SKM-1 treated with dmso at 0.1 percent for 144 hours (cell line): ENCODE results near the gene OCA2.
"Not testable (repeated sequence)": the region's sequence is repeated elsewhere in the genome, so short reads cannot be mapped to it uniquely, and the experiment has no call there.

Experiments
- DNase-seq: peaks from one replicate; lab custom pipeline; 2025; ENCODE audit not compliant: unreplicated experiment; lab: John Stamatoyannopoulos, UW

Gene OCA2

DNA sequence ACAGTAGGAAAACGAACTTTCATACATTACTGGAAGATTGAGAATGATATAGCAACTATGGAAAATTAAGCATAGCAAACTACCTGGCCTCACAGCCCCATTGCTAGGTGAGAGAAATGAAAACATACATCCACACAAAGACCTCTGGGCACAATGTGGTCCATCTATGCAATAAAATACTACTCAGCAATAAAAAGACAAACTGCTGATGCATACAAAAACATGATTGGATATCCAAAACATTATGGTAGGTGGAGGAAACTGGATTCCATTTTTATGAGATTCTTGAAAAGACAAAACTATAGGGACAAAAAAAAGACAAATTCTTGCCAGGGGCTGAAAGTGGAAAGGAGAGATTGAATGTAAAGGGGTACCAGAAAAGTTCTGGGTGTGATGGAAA is 308.8 kb downstream of the OCA2 start:
- no peak for DNase-seq

- no peak for DNase-seq
These were observed 311.2 kb downstream of the OCA2 start for GRCh38 chr15:27787931-27788330.

DNA sequence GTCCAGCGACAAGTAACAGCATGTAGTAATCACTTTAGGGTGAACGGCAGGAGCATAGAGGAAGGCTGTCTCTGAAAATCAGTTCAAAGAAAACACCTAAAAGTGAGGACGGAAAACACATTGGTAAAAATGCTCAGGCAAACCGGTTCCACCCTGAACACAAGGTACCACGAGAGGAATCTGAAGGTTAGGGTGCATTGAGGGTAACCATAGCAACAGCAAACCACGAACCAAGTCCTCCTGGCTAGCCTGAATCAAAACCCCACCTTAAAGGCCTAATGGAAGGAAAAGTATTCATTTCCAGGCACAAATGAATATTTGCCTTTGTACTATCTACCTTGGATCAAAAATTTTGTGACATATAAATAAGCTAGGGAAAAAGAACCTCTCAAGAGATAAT is 315.0 kb downstream of the OCA2 start:
- no peak for DNase-seq

DNA sequence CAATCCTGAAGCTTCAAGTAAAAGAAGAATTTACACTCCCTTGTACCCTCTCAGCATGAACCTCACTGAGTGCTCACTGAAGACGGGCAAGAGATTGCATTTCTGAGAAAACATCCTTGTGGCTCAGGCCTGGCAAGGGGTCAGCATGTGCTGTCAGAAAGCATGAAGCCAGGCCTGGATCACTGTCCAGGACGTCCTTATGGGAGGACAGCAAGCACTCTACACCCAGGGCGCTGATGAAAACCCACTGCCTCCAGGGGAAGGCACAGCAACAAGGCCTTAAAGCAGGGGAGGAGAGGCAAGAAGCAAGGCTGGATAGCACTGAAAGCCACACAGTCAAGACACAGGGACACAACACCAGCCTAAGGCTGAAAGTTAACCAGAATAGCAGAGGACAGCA is 315.4 kb downstream of the OCA2 start:
- DNase-seq = no peak

DNA sequence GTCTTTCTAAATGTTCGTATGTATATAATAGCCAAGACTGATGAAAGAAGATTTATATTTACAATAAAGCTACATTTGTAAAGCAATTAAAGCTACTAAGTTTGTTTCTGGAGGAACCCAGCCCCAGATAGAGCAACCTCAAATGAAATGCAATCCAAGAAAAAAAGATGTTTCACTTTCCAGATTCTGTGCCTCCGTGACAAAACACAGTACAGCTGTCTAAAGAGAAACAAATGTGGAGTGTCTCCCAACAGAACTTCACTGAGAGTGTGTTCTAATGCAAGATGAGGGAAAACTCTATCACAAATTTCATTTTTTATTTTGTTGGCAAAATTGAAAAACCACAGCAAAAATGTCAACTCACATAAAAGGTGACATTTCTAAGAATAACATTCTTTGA is 317.0 kb downstream of the OCA2 start:
- DNase-seq = no peak

GRCh38 chr15:27776501-27776900 is 322.6 kb downstream of the OCA2 start:
- DNase-seq = no peak

GRCh38 chr15:27774638-27775037 is 324.5 kb downstream of the OCA2 start:
- no peak for DNase-seq

DNA sequence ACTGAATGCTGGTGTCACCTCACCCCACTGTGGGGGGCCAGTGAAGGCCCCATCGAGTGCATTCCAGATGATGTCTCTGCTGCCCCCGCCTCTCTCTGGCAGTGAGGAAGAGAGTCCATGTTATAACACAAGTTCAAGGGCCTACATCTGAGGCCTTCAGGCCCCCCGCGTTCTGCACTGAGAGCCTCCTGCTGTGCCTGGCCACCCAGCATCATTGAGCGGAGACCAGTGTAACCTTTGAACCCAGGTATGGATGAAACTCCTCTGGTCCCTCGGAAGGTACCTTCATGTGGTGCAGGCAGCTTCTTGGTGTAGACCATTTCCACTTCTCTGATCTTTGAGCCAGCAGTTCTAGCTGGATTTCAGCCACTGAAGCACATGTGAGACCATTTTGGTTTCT is 324.9 kb downstream of the OCA2 start:
- DNase-seq = no peak

GRCh38 chr15:27771892-27772291 is 327.2 kb downstream of the OCA2 start:
- DNase-seq = no peak

DNA sequence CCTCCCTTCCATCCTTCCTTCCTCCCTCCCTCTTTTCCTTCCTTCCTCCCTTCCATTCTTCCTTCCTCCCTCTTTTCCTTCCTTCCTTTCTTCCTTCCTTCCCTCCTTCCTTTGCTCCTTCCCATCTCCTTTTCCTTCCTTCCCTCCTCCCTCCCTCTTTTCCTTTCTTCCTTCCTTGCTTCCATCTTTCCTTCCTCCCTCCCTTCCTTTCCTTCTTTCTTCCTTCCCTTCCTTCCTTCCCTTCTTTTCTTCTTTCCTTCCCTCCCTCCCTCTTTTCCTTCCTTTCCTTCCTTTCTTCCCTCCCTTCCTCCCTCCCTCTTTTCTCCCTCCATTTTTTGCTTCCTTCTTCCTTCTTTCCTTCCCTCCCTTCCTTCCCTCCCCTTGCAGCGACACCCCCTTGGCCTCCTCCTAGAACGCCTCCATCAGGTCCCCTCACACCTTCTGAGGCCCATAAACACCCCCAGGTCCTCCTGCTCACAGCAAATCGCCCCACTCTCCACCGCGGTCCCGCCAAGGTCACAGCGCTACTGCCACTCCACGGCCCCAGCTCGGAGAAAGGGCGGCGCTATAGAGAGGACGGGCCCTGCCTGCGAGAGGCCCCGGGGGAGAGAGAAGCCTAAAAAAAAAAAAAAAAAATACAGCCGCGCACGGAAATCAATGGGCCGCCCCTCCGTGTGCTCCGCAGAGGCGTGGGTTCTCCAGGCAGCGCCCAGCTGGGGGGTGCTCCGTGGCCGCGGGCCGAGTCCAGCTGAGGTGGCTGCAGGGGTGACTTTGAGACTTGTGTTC is 328.2 kb downstream of the OCA2 start:
- DNase-seq = no peak

DNA sequence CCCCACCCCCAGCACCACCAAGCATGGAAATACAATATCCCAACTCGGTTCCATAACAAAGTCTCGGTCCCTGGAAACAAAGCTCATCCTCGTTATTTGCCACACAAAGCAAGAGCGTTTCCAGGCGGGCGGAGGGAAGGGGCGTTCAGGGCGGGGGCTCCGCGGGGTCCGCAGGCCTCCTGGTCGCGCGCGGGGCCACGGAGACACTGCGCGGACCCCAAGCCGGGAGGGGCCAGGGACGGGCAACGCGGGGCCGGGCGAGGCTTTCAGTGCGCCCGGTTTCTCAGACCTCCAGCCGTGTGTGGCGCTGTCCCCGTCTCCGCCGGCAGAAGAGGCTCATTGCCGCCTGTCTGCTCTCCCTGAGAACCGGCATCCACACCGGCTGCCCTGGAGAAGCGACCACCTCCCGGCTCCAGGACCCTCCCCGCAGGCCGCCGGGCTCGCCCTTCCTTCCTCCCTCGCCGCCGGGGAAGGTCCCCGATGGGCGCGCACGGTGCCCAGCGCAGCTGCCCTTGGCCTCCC is 329.0 kb downstream of the OCA2 start:
- no peak for DNase-seq

- no peak for DNase-seq
These were observed 329.5 kb downstream of the OCA2 start for GRCh38 chr15:27769652-27770051.

DNA sequence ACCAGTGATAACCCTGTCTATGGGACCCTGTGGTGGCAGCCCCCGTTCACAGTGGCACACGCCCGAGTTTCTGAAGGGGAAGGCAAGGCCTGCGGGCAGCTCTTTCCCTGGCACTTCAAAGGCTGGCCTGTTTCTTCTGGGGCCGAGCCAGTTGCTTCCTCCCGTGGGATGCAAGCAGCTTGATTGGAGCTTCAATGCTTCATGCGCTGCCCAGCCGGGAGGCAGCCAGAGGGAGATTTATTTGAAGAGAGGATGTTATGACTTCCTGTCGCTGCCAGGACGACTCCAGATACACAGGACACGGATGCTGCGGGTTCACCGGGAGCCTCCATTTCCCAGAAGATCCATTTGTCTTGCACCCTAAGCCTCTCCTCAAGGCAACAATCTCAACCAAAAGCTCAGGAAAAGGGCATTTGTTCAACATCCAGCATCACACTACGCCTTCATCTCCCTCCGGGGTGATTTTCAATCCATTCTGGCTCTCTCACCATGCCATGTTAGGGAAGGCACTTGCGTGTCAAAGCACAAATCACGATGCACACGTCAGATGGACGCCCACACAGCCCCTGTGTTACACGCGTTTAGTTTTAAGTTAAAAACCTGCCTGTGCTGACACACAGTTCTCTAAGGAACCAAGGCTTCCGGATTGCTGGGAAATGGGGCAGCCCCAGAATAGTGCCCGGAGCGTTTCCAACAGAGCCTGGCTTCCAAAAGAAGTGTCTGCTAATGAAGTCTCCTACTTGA is 330.2 kb downstream of the OCA2 start:
- DNase-seq = no peak

DNA sequence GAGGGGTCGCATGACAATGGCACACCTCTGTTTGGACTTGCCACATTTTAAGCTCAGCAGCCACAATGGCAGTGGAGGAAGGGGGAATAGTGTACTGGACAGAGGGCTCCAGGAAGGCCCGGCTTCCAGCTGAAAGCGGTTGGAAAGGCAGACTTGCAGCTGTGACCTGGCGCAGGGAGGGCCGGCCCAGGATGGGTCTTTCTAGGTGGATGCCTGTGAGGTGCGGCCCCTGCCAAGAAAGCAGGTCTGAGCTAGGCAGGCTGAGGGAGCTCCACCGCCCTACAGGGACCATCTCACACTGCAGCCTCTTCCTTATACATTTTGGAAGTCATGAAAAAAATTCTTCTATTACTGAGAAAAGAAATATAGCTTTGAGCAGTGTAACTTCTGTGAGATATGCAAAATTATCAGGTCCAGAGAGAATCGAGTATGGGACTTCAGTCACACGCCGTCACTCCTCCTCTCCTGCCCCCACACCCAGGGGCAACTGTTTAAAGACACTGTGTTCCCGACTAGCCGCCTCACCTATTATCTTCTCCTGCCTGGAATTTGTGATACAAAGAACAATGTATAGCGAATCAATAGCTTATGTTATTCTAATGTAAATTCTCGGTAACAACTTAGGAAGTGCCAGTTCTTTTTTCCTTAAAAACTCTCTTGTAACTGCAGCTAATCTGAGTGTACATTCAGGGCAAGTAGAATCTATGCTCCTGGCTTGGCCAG is 331.0 kb downstream of the OCA2 start:
- no peak for DNase-seq

- DNase-seq = not testable (repeated sequence)
These were observed 331.7 kb downstream of the OCA2 start for GRCh38 chr15:27767430-27767829.

DNA sequence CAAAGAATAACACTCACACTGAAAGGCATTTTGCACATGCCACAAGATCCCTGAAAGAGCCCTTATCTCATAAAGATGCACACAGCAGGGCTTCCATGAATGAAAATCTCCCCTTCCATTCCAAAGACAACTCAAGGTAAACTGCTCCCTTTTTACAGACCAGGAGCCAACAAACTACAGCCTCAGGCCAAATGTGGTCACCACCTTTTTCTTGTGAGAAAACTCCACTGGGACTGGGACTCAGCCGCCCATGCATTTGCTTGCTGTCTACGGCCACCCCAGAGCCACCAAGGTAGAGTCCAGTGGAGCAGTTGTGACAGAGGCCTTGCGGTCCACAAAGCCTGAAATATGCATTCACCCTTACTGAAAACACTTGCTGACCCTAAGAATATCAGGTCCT is 334.8 kb downstream of the OCA2 start:
- DNase-seq = no peak

GRCh38 chr15:27763514-27763913 is 335.6 kb downstream of the OCA2 start:
- no peak for DNase-seq

GRCh38 chr15:27762471-27762870 is 336.6 kb downstream of the OCA2 start:
- no peak for DNase-seq

DNA sequence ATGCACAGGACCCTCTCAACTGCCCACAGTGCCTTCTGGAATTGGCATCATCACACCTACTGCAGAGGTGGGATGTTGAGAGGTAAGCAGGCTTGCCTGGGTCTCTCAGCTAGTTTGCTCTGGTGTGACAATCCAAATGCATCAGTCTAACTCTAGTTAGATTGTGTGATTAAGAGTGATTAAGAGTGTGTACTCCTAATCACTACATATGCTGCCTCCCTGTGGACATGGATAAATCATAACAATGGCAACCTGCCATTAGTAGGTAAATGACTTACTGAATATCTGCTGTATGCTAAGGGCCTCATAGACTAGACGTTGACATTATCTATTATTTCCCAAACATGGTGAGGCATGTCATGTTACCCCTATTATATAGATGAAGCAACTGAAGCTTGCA is 342.1 kb downstream of the OCA2 start:
- no peak for DNase-seq

GRCh38 chr15:27752691-27753090 is 346.4 kb downstream of the OCA2 start:
- no peak for DNase-seq

GRCh38 chr15:27747997-27748396 is 351.1 kb downstream of the OCA2 start:
- DNase-seq = no peak
